GM19099 (cell line): ENCODE results near the gene YARS1.

ENCODE experiments used
- POLR2A ChIP-seq: IDR thresholded peaks from 3 replicates; pipeline ENCODE4 v1.6.1; 2011; ENCODE audit warnings: low read depth; ENCODE audit not compliant: insufficient read length; ENCODE audit errors: extremely low read depth

The YARS1 gene

GRCh38 chr1:32798679-32799416, 18.3 kb downstream of the YARS1 start:
- TF ChIP-seq POLR2A, result no peak

- no peak for TF ChIP-seq POLR2A
Observed at GRCh38 chr1:32798191-32798590, 19.0 kb downstream of the YARS1 start.

- no peak for TF ChIP-seq POLR2A
Observed at GRCh38 chr1:32797456-32797855, 19.7 kb downstream of the YARS1 start.

DNA sequence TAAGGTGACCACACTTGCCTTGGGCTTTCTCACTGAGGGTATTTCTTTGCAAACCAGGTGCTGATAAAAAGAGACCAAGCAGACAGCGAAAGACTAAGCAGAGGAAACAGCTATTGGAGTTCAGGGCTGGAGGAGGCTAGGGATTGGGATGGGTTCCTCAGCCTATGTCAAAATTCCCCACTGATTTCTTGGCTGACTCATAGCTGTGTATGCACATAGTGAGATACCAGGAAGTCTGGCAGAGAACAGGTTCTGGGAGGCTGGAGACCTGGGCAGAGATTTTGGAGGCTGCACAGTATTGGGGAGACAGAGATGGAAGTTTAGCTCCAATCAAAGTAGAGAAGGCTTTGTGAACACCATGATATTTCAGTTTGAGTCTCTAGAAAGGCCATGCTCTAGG, 25.3 kb downstream of the YARS1 start:
- no peak for TF ChIP-seq POLR2A

- TF ChIP-seq POLR2A, result no peak
Observed at GRCh38 chr1:32786856-32787255, 30.3 kb downstream of the YARS1 start.

DNA sequence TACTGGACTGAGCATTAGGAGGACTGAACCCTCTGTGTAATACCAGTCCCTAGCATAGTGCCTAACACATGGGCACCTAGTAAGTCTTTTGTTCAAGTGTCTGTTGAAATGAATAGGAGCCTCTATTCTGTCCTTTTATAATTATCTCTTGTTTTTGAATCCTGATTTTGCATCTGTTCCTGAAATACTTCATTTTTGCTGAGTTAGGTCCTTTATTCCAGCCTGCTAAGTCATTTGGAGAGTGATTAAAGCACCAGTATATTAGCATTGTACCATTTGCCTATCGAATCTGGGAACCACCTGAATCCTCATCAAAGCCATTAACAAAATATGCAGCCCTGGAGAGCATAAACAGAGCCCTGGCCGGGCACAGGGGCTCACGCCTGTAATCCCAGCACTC, 32.3 kb downstream of the YARS1 start:
- TF ChIP-seq POLR2A, result no peak

- no peak for TF ChIP-seq POLR2A
Observed at GRCh38 chr1:32783851-32784250, 33.3 kb downstream of the YARS1 start.

DNA sequence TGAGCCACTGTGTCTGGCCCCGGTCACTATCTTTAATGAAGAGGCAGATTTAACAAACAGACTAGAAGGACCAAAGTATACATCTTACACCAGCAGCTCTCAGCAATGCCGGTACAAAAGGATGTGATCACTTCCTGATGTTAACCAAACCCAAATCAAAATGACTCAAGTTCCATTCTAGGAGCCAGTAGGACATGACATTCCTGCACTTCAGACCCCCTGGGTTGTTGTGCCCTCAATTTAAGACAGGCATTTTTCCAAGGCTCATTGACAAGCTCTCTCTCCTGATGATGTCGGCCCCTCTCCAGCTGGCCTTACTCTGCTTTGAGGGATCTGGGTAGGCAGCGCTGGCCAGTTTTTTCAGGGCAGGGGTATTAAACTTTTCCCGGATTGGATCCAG, 35.1 kb downstream of the YARS1 start:
- no peak for TF ChIP-seq POLR2A

DNA sequence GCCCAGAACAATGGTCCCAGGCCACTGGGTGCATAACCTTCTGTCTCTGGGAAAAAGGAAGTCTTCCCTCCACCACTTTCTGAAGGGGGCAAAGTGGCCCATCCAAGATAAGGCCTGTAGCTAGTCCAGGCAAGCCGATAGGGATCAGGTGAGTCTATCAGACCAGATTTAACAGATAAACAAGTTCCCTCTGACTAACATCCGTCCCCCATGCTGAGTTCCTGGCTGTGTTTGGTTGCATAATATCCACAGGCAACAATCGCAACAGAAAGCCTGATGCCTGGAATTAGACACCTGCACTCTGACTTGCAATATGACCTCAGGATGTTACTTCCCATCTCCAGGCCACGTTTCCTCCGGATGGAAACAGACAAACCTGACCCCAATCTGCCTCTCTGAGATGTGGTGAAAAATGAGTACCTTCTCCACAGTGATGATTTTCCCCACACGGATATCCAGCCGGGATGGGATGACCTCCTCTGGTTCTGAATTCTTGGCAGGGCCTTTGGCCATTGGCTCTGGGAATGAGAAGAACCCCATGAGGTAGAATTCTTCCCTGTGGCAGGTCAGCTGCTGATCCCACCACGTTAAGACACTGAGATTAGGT, 36.4 kb downstream of the YARS1 start:
- no peak for TF ChIP-seq POLR2A

DNA sequence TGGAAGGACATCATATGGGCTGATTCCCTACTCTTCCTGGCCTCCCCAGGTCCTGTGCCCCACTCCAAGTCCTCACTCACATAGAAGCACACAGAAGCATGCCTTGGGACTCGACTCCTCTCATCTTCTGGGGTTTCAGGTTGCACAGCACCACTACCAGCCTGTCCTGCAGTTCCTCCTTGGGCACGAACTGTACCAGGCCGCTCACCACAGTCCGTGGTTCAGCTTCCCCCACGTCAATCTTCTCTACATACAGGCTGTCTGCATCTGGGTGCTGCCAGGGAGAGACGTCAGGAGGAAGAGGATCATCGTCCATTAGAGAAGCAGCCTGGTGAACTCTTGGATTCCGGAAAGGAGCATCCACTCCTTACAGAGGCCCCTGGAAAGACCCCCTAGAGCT, 37.2 kb downstream of the YARS1 start:
- no peak for TF ChIP-seq POLR2A

- TF ChIP-seq POLR2A, result no peak
Observed at GRCh38 chr1:32779242-32779641, 37.9 kb downstream of the YARS1 start.

DNA sequence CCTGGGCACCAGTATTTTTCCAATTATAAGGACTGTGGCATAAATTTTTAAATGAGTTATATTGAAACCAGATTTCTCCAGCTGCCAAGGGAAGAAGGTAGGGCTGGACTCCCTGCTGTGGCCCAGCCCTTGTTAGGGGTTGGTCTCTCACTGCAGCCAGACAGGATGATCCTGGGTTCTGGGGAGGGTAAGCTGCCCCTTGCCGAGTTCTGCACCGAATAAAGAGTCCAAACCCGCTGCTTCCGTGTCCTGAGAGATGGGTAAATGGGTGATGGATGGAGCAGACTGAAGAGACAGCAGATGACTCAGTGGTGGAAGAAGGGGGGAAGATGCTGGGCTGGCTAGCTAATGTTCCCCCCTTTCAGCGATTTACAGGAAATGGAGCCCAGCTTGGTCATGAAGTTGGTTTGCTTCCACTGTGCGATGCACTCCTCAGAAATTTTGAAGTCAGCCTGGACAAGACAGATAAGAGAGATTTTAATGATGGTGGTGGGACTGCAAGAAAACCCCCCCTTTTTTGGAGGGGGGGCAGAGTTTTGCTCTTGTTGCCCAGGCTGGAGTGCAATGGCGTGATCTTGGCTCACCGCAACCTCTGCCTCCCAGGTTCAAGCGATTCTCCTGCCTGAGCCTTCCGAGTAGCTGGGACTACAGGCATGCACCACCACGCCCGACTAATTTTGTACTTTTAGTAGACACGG, 41.4 kb downstream of the YARS1 start:
- no peak for TF ChIP-seq POLR2A

DNA sequence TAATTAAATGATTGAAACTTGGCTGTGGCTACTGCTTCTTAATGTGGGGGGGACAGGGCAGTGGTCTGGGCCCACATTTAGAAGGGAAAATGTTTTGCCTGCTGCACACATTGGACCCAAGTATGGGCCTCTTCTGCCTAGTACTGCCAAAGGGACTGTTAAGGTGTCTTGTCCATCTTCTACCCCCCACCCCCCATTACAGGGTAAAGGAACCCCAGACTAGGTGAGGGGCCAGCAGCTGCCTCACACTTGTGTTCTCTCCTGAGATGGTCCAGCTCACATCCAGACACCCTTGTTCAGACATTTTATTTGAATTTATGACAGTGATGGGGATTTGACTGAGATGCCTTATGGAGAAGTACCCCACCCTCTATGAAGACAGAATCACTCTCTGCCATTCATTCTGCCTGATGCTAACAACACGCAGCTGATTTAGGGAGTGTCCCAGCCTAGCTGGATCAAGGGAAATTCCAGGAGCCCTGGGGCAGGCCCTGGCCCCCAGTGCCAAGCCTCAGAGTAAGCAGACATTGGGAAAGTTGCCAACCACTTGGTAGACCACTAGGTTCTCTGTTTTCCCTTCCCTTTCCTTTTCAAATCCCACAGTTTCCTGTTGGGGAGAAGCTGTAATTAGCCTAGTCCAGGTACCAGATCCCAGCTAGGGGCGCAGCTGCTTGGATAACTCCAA, 42.1 kb downstream of the YARS1 start:
- no peak for TF ChIP-seq POLR2A

DNA sequence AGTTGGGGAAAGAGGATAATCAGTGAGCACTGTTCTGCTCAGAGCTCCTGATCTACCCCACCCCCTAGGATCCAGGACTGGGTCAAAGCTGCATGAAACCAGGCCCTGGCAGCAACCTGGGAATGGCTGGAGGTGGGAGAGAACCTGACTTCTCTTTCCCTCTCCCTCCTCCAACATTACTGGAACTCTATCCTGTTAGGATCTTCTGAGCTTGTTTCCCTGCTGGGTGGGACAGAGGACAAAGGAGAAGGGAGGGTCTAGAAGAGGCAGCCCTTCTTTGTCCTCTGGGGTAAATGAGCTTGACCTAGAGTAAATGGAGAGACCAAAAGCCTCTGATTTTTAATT, 42.7 kb downstream of the YARS1 start:
- no peak for TF ChIP-seq POLR2A

GRCh38 chr1:32773764-32774463, 43.2 kb downstream of the YARS1 start:
- TF ChIP-seq POLR2A, result no peak
